IPS DF 6.9 (cell line): ENCODE results near the gene SIM1.

Source experiments
- DNase-seq: peaks from one replicate; pipeline ENCODE4 v3.0.0-alpha.2; 2013; ENCODE audit warnings: low read depth, low spot score
- H3K27ac ChIP-seq: one replicate; pipeline ENCODE4 v1.5.1; 2013; ENCODE audit warnings: low read length, control low read depth
- H3K27me3 ChIP-seq: 2 replicates; pipeline ENCODE4 v1.6.1; 2013; ENCODE audit warnings: mild to moderate bottlenecking, low read length; ENCODE audit not compliant: control insufficient read depth, insufficient read depth
- H3K36me3 ChIP-seq: 2 replicates; pipeline ENCODE4 v1.6.1; 2013; ENCODE audit warnings: low read length; ENCODE audit not compliant: control insufficient read depth, insufficient read depth
- H3K4me1 ChIP-seq: 2 replicates; pipeline ENCODE4 v1.6.1; 2013; ENCODE audit warnings: low read length; ENCODE audit not compliant: control insufficient read depth, insufficient read depth
- H3K4me3 ChIP-seq: 2 replicates; pipeline ENCODE4 v1.5.1; 2013; ENCODE audit warnings: mild to moderate bottlenecking, low read length
- H3K9me3 ChIP-seq: 2 replicates; pipeline ENCODE4 v1.6.1; 2013; ENCODE audit warnings: low read length, inconsistent platforms; ENCODE audit not compliant: control insufficient read depth, insufficient read depth
- WGBS: extraction: QIAGEN DNeasy Blood & Tissue Kit; methylation state at CpG from one replicate; pipeline ENCODE4 v1.1.7; 2013; ENCODE audit warnings: mixed read lengths, missing lambda C conversion rate; ENCODE audit not compliant: insufficient read length, insufficient coverage; 5-methylcytosine and 5-hydroxymethylcytosine counted together

The SIM1 gene

DNA sequence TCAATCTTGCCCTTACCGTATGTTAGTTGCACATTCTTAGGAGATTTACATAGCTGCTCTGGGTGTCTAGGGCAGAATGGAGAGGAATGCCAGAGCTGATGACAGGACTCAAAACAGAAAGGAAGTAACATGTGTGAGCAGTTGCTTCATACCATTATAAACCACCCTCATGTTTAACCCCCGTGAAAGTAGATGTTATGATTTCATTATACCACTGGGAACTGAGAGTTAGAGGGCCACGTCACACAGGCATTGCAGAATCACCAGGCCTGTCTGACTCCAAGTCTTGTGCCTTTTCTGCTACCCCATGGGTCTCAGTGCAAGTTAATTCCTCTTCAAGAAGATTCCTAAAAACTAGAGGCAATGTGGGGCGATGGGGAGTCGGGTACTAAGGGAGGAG is 23.5 kb upstream of the SIM1 start:
- H3K4me1 ChIP-seq = no peaks in the 10 kb centered on the region; the same call in 1 of the 2 replicates
- WGBS = no CpG with 5 or more reads among the region's 5 CpGs
- DNase-seq = no peak

GRCh38 chr6:100487638-100488037 is 22.9 kb upstream of the SIM1 start:
- Histone ChIP-seq H3K4me3 (no peak overlapping the region), H3K36me3 (no peaks in the 10 kb centered on the region)
- no CpG with 5 or more reads among the region's 2 CpGs for WGBS

More for the DNA sequence above, 23.5 kb upstream of the SIM1 start:
- Histone ChIP-seq H3K27me3 (no peaks in the 10 kb centered on the region), H3K4me3 (no peak overlapping the region), H3K36me3 (no peaks in the 10 kb centered on the region), H3K27ac (no peak overlapping the region), H3K9me3 (no peaks in the 10 kb centered on the region)

DNA sequence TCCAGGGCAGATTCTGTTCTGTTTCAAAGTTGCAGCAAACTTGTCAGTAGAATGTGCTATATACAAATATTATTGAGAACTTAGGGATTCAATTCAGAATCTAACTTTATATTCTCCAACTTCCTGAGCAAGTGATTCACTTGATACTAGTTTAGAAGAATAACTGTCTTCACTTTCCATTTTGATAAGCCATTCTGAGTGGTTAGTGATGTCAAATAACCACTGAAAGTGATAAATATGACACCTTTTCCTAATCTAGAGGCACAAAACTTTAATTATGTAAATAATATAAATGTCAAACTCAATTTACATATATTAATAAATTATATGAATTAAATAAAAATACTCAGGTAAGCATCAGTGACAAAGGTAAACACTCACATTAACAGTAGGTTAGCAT is 20.5 kb upstream of the SIM1 start:
- Histone ChIP-seq H3K4me1 (no peaks in the 10 kb centered on the region), H3K9me3 (no peaks in the 10 kb centered on the region), H3K36me3 (no peaks in the 10 kb centered on the region), H3K27ac (no peak overlapping the region), H3K27me3 (no peaks in the 10 kb centered on the region), H3K4me3 (no peak overlapping the region)
- no peak for DNase-seq

More at GRCh38 chr6:100487638-100488037, 22.9 kb upstream of the SIM1 start:
- Histone ChIP-seq H3K27me3 (no peaks in the 10 kb centered on the region), H3K9me3 (no peaks in the 10 kb centered on the region), H3K27ac (no peak overlapping the region), H3K4me1 (no peaks in the 10 kb centered on the region)
- DNase-seq = no peak

- no peaks in the 10 kb centered on the region for H3K4me1 ChIP-seq
- no peak overlapping the region for H3K4me3 ChIP-seq
- WGBS = no CpG with 5 or more reads among the region's 5 CpGs
- H3K9me3 ChIP-seq = no peaks in the 10 kb centered on the region
- no peaks in the 10 kb centered on the region for H3K36me3 ChIP-seq
- H3K27ac ChIP-seq = no peak overlapping the region
- DNase-seq = no peak
- no peaks in the 10 kb centered on the region for H3K27me3 ChIP-seq
Measured at GRCh38 chr6:100484474-100484873, 19.8 kb upstream of the SIM1 start.

- no peak overlapping the region for H3K27ac ChIP-seq
- no peak for DNase-seq
- no CpG with 5 or more reads among the region's 2 CpGs for WGBS
- no peaks in the 10 kb centered on the region for H3K9me3 ChIP-seq
- no peaks in the 10 kb centered on the region for H3K36me3 ChIP-seq
- H3K4me1 ChIP-seq = no peaks in the 10 kb centered on the region
- no peaks in the 10 kb centered on the region for H3K27me3 ChIP-seq
- H3K4me3 ChIP-seq = no peak overlapping the region
Measured at GRCh38 chr6:100482698-100483097, 18.0 kb upstream of the SIM1 start.

GRCh38 chr6:100479179-100480035 is 14.7 kb upstream of the SIM1 start:
- no peak overlapping the region for H3K4me3 ChIP-seq
- H3K27ac ChIP-seq = no peak overlapping the region
- no peaks in the 10 kb centered on the region for H3K27me3 ChIP-seq
- no peaks in the 10 kb centered on the region for H3K4me1 ChIP-seq
- no peaks in the 10 kb centered on the region for H3K9me3 ChIP-seq
- DNase-seq = no peak
- no peaks in the 10 kb centered on the region for H3K36me3 ChIP-seq
- WGBS = no CpG with 5 or more reads among the region's 3 CpGs

- Histone ChIP-seq H3K36me3 (no peaks in the 10 kb centered on the region), H3K4me3 (no peak overlapping the region), H3K9me3 (no peaks in the 10 kb centered on the region), H3K27me3 (peaks cover 3% of the 10 kb centered on the region; the same call in 1 of the 2 replicates), H3K4me1 (no peaks in the 10 kb centered on the region), H3K27ac (no peak overlapping the region)
- WGBS = no CpG with 5 or more reads among the region's 10 CpGs
- no peak for DNase-seq
Measured at GRCh38 chr6:100475554-100476320, 11.0 kb upstream of the SIM1 start.

GRCh38 chr6:100473182-100473581 is 8.5 kb upstream of the SIM1 start:
- Histone ChIP-seq H3K4me3 (no peak overlapping the region), H3K36me3 (no peaks in the 10 kb centered on the region), H3K27ac (no peak overlapping the region), H3K4me1 (no peaks in the 10 kb centered on the region), H3K27me3 (peaks cover 26% of the 10 kb centered on the region), H3K9me3 (no peaks in the 10 kb centered on the region)
- WGBS = no CpG with 5 or more reads among the region's 1 CpG
- DNase-seq = no peak

- no peaks in the 10 kb centered on the region for H3K4me1 ChIP-seq
- no peak for DNase-seq
- peaks cover 31% of the 10 kb centered on the region for H3K27me3 ChIP-seq
- H3K4me3 ChIP-seq = no peak overlapping the region
- H3K27ac ChIP-seq = no peak overlapping the region
- WGBS = no CpG with 5 or more reads among the region's 3 CpGs
- no peaks in the 10 kb centered on the region for H3K9me3 ChIP-seq
- no peaks in the 10 kb centered on the region for H3K36me3 ChIP-seq
Measured at GRCh38 chr6:100472674-100473073, 8.0 kb upstream of the SIM1 start.

DNA sequence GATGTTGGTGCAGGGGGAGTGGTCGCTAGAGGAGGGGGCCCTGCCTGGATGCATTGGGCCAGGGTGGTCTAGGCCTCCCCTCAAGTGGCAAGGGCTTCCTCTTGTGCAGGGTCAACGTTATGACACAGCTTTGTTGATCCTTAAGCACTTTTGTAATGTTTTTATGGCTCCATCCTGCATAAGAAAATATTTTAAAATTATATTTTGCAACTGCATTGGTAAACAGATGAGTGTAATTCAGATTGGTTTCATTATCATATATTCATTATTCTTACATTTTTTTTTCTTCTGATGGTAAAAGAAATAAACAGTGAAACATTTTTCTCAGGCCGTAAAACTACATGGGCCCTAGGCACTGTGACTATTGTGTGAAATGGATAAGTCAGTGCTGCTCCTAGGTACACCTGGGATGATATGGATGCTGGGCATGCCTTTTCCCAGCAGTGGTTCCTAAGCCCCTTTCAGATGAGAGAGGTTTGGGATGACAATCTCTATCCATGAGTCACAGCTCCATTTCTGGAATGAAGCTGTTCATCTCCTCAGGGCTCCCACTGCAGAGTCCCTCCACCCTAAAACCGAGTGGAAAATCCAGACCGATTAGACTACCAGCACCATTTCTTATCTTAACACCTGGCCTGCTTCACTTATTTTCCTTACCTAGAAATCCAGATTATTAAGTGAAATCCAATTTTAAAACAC is 5.8 kb upstream of the SIM1 start:
- Histone ChIP-seq H3K27me3 (peaks cover 52% of the 10 kb centered on the region), H3K4me1 (peaks cover 3% of the 10 kb centered on the region; the same call in 1 of the 2 replicates), H3K9me3 (no peaks in the 10 kb centered on the region), H3K27ac (no peak overlapping the region), H3K36me3 (no peaks in the 10 kb centered on the region), H3K4me3 (no peak overlapping the region)
- no peak for DNase-seq
- WGBS = no CpG with 5 or more reads among the region's 5 CpGs
